ENCODE data around the gene TEAD4.
A peak's percentile ranks its signal among the peaks of the same experiment; 100 is the strongest.

Gene TEAD4

GRCh38 chr12:2960996-2961616 is 1.9 kb downstream of the TEAD4 start:
- no peak for DNase-seq (ENCODE audit: low spot score)

- DNase-seq (ENCODE audit: low spot score), result no peak
These were observed 2.5 kb downstream of the TEAD4 start for GRCh38 chr12:2961705-2962104.

- DNase-seq (ENCODE audit: low spot score), result peak; percentile 62
These were observed 4.1 kb downstream of the TEAD4 start for GRCh38 chr12:2963154-2963759.

- no peak for DNase-seq (ENCODE audit: low spot score)
These were observed 4.6 kb downstream of the TEAD4 start for GRCh38 chr12:2963760-2964292.

GRCh38 chr12:2967651-2968050 is 8.5 kb downstream of the TEAD4 start:
- no peak for DNase-seq (ENCODE audit: low spot score)

GRCh38 chr12:2970744-2971143 is 11.5 kb downstream of the TEAD4 start:
- no peak for DNase-seq (ENCODE audit: low spot score)

- no peak for DNase-seq (ENCODE audit: low spot score)
These were observed 14.4 kb downstream of the TEAD4 start for GRCh38 chr12:2973566-2973965.

- no peak for DNase-seq (ENCODE audit: low spot score)
These were observed 15.4 kb downstream of the TEAD4 start for GRCh38 chr12:2974560-2974971.

- no peak for DNase-seq (ENCODE audit: low spot score)
These were observed 17.4 kb downstream of the TEAD4 start for GRCh38 chr12:2976581-2976996.

GRCh38 chr12:2977776-2978175 is 18.6 kb downstream of the TEAD4 start:
- DNase-seq (ENCODE audit: low spot score), result no peak

- no peak for DNase-seq (ENCODE audit: low spot score)
These were observed 20.6 kb downstream of the TEAD4 start for GRCh38 chr12:2979806-2980205.

GRCh38 chr12:2980630-2981029 is 21.4 kb downstream of the TEAD4 start:
- no peak for DNase-seq (ENCODE audit: low spot score)

GRCh38 chr12:2982361-2982760 is 23.2 kb downstream of the TEAD4 start:
- DNase-seq (ENCODE audit: low spot score), result no peak

- DNase-seq (ENCODE audit: low spot score), result no peak
These were observed 25.1 kb downstream of the TEAD4 start for GRCh38 chr12:2984249-2984648.

GRCh38 chr12:2984698-2985097 is 25.5 kb downstream of the TEAD4 start:
- no peak for DNase-seq (ENCODE audit: low spot score)

- no peak for DNase-seq (ENCODE audit: low spot score)
These were observed 27.7 kb downstream of the TEAD4 start for GRCh38 chr12:2986876-2987275.

- DNase-seq (ENCODE audit: low spot score), result no peak
These were observed 29.3 kb downstream of the TEAD4 start for GRCh38 chr12:2988494-2988893.

GRCh38 chr12:2992724-2993123 is 33.5 kb downstream of the TEAD4 start:
- no peak for DNase-seq (ENCODE audit: low spot score)

- DNase-seq (ENCODE audit: low spot score), result no peak
These were observed 38.9 kb downstream of the TEAD4 start for GRCh38 chr12:2997989-2998670.

- DNase-seq (ENCODE audit: low spot score), result no peak
These were observed 39.6 kb downstream of the TEAD4 start for GRCh38 chr12:2998789-2999264.

GRCh38 chr12:2999265-2999841 is 40.2 kb downstream of the TEAD4 start:
- peak; percentile 75 for DNase-seq (ENCODE audit: low spot score)

- DNase-seq (ENCODE audit: low spot score), result no peak
These were observed 41.5 kb downstream of the TEAD4 start for GRCh38 chr12:3000548-3001275.

Data from ecto neural progenitor cell (in vitro differentiated cells).